ENCODE data around the gene AIF1L.

AIF1L gene

DNA sequence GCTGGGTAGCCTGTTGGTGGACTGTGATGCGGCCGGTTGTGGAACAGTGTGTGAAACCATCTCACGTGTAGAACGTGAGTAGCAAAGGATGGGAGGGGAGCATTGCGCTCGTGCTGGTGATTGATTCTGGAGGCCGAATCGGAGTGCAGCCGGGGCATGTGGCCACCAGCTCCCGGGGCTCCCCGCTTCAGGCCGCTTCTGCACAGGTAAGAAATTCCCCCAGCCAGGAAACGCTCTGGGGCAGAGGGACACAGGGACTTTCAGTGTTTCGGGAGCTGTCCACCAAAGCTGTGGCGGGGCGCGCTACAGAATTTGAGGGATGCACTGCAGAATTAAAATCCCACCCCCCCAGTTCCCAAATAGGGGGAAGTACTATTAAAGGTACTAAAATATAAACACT, 45.5 kb upstream of the AIF1L start:
- H3K27ac ChIP-seq = no peak overlapping the region
- H3K36me3 ChIP-seq = no peaks in the 10 kb centered on the region
- no peak for TF ChIP-seq CTCF (IDR thresholded peaks at IDR 0.05; ENCODE audit: low read depth, low read length)
- no peak overlapping the region for H3K4me3 ChIP-seq (ENCODE audit: low read depth, low read length)
- no peaks in the 10 kb centered on the region for H3K27me3 ChIP-seq (ENCODE audit: insufficient read depth, low read depth, severe bottlenecking)
- H3K9me3 ChIP-seq (ENCODE audit: severe bottlenecking) = peaks cover 13% of the 10 kb centered on the region
- DNase-seq = no peak

- TF ChIP-seq CTCF (IDR thresholded peaks at IDR 0.05; ENCODE audit: low read depth, low read length) = no peak
- Histone ChIP-seq H3K4me3 (ENCODE audit: low read depth, low read length) (no peak overlapping the region), H3K9me3 (ENCODE audit: severe bottlenecking) (peaks cover 11% of the 10 kb centered on the region), H3K27me3 (ENCODE audit: insufficient read depth, low read depth, severe bottlenecking) (no peaks in the 10 kb centered on the region), H3K36me3 (no peaks in the 10 kb centered on the region), H3K27ac (no peak overlapping the region)
- DNase-seq = no peak
Observed at GRCh38 chr9:131051592-131052517, 44.5 kb upstream of the AIF1L start.

GRCh38 chr9:131053896-131054295, 42.4 kb upstream of the AIF1L start:
- DNase-seq = no peak

GRCh38 chr9:131056781-131057506, 39.4 kb upstream of the AIF1L start:
- TF ChIP-seq CTCF (IDR thresholded peaks at IDR 0.05; ENCODE audit: low read depth, low read length) = no peak
- Histone ChIP-seq H3K4me3 (ENCODE audit: low read depth, low read length) (no peak overlapping the region), H3K27me3 (ENCODE audit: insufficient read depth, low read depth, severe bottlenecking) (no peaks in the 10 kb centered on the region)

More at GRCh38 chr9:131053896-131054295, 42.4 kb upstream of the AIF1L start:
- Histone ChIP-seq H3K4me3 (ENCODE audit: low read depth, low read length) (no peak overlapping the region), H3K9me3 (ENCODE audit: severe bottlenecking) (peaks cover 6% of the 10 kb centered on the region), H3K36me3 (no peaks in the 10 kb centered on the region), H3K27ac (no peak overlapping the region), H3K27me3 (ENCODE audit: insufficient read depth, low read depth, severe bottlenecking) (no peaks in the 10 kb centered on the region)
- TF ChIP-seq CTCF (IDR thresholded peaks at IDR 0.05; ENCODE audit: low read depth, low read length) = no peak

GRCh38 chr9:131060900-131061630, 35.3 kb upstream of the AIF1L start:
- no peaks in the 10 kb centered on the region for H3K27me3 ChIP-seq (ENCODE audit: insufficient read depth, low read depth, severe bottlenecking)
- H3K27ac ChIP-seq = no peak overlapping the region
- no peak overlapping the region for H3K4me3 ChIP-seq (ENCODE audit: low read depth, low read length)
- TF ChIP-seq CTCF (IDR thresholded peaks at IDR 0.05; ENCODE audit: low read depth, low read length) = no peak
- H3K36me3 ChIP-seq = no peaks in the 10 kb centered on the region
- H3K9me3 ChIP-seq (ENCODE audit: severe bottlenecking) = no peaks in the 10 kb centered on the region
- DNase-seq = no peak

More at GRCh38 chr9:131056781-131057506, 39.4 kb upstream of the AIF1L start:
- no peak for DNase-seq
- Histone ChIP-seq H3K9me3 (ENCODE audit: severe bottlenecking) (no peaks in the 10 kb centered on the region), H3K27ac (no peak overlapping the region), H3K36me3 (no peaks in the 10 kb centered on the region)
